Caco-2 (cell line): ENCODE measurements around the gene COPG1. TPM values are rescaled to one million over a fixed set of nuclear protein-coding genes. Genes with fewer than 3 reads are reported as not detected.

Experiments used
- BruUV-seq: library from RNA; stranded (reverse); fragments of 400-500 nt; replicated peaks from 2 replicates; lab custom pipeline; 2021; lab: Mats Ljungman, UMichigan
- CTCF ChIA-PET: fragments of 300-600 bp; sonication (Branson Sonifier 250); formaldehyde crosslinking; loops from one replicate; lab custom pipeline; 2022; ENCODE audit warnings: antibody characterized with exemption; lab: Charles Lee
- POLR2A ChIA-PET: fragments of 300-600 bp; sonication (Branson Sonifier 250); formaldehyde crosslinking; loops from one replicate; lab custom pipeline; 2022; ENCODE audit warnings: antibody characterized with exemption; lab: Charles Lee
- DNase-seq, 2 experiments: peaks; one replicate each; pipeline versions ENCODE4 v3.0.0 to v3.0.0-alpha.2; 2020 to 2022
- H3K27me3 ChIP-seq: replicated peaks from 2 replicates; pipeline ENCODE4 v1.6.0; 2011; ENCODE audit warnings: low read length; ENCODE audit not compliant: control insufficient read depth, insufficient read depth
- H3K36me3 ChIP-seq: 2 replicates; pipeline ENCODE4 v1.5.1; 2011; ENCODE audit warnings: low read length; ENCODE audit not compliant: control insufficient read depth, insufficient read depth
- H3K4me1 ChIP-seq: fragments of 250-450 bp; sonication (Bioruptor Pico); 2 replicates; pipeline ENCODE4 v1.5.1; 2020; ENCODE audit warnings: mild to moderate bottlenecking
- H3K4me3 ChIP-seq: 2 replicates; pipeline ENCODE4 v1.5.1; 2011; ENCODE audit warnings: low read depth, mild to moderate bottlenecking, control low read depth, low read length
- H3K9me3 ChIP-seq: fragments of 250-450 bp; sonication (Bioruptor Pico); 2 replicates; pipeline ENCODE4 v1.5.1; 2020; ENCODE audit warnings: mild to moderate bottlenecking, moderate library complexity
- H3K27ac Mint-ChIP-seq: one replicate; pipeline ENCODE4 v1.8.0; 2022; ENCODE audit warnings: mixed read lengths; ENCODE audit not compliant: unreplicated experiment
- H3K27me3 Mint-ChIP-seq: one replicate; pipeline ENCODE4 v1.8.0; 2022; ENCODE audit warnings: mixed read lengths; ENCODE audit not compliant: insufficient read depth, unreplicated experiment
- H3K36me3 Mint-ChIP-seq: one replicate; pipeline ENCODE4 v1.8.0; 2022; ENCODE audit warnings: mild to moderate bottlenecking, mixed read lengths; ENCODE audit not compliant: insufficient read depth, unreplicated experiment
- H3K4me1 Mint-ChIP-seq: one replicate; pipeline ENCODE4 v1.8.0; 2022; ENCODE audit warnings: low read depth, mixed read lengths; ENCODE audit not compliant: unreplicated experiment
- H3K4me3 Mint-ChIP-seq: one replicate; pipeline ENCODE4 v1.8.0; 2022; ENCODE audit warnings: mild to moderate bottlenecking, moderate library complexity, mixed read lengths; ENCODE audit not compliant: unreplicated experiment
- H3K9me3 Mint-ChIP-seq: one replicate; pipeline ENCODE4 v1.8.0; 2022; ENCODE audit warnings: mixed read lengths; ENCODE audit not compliant: unreplicated experiment
- intact Hi-C: fragments of 100-400 bp; cut with micrococcal nuclease; formaldehyde crosslinking; loops from one replicate; pipeline ENCODE4 v1.10.0; 2022; ENCODE audit not compliant: unreplicated experiment
- total RNA-seq: library from RNA; stranded (reverse); gene quantifications from 2 replicates; pipeline ENCODE4 v1.2.3, GENCODE V29; 2022
- TF ChIP-seq, protein P1 (sequence below), 2 experiments: fragments of 200-600 bp in 1 of 2; IDR thresholded peaks; 1 replicate in 1 of 2; 2 replicates in 1 of 2; pipeline versions ENCODE4 v1.5.1 to v1.8.0; 2011 to 2022; ENCODE audit warnings: antibody characterized with exemption in 1 of 2, control low read depth in 1 of 2, inconsistent platforms in 1 of 2, low read depth in 1 of 2, low read length in 1 of 2, mild to moderate bottlenecking in 1 of 2, moderate library complexity in 1 of 2; ENCODE audit not compliant: insufficient read depth in 1 of 2, severe bottlenecking in 1 of 2, unreplicated experiment in 1 of 2

Gene COPG1
- total RNA-seq, 1 experiment from 2014 or later: 178 TPM

DNA sequence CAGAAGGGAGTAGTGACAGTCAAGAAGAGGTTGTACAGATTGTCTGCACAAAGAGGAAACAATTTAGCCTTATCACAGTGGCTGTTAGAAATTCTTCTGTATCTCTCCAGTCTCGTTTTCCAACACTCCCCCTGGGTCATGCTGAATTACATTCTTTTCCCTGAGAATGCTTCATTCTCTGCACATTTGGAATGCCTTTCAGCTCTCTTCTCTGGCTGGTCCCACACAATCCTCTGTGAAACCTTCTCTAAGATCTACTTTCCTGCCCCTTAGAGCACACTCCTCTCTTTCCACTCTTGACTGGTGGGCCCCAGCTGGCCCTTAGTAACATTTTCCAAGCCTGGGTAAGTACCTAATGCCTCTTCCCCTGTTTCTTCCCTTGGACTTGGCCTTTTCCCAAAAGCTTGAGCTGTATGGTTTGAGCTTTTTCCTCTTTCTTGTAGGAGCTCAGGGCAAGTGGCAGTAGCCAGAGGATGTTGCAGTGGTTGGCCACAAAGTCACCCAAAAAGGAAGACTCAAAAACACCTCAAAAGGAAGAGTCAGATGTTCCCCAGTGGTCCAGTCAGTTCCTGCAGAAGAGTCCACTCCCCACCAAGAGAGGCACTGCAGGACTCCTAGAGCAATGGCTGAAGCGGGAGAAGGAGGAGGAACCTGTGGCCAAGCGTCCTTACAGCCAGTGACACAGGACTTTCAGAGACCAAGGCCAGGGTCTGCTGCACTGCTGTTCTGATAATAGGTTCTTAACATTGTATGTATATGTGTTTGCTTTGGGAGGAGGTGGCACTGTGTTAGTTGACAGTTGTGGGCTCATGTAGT lies 54.9 kb downstream of the COPG1 start:
- Mint-ChIP-seq H3K4me3 (no peak overlapping the region), H3K9me3 (no peaks in the 10 kb centered on the region), H3K4me1 (no peaks in the 10 kb centered on the region), H3K27ac (no peak overlapping the region), H3K36me3 (peaks cover 28% of the 10 kb centered on the region), H3K27me3 (no peaks in the 10 kb centered on the region)
- no TSS peak for BruUV-seq
- ChIA-PET POLR2A (no interaction called here), CTCF (no interaction called here)
- no peak for DNase-seq
- Histone ChIP-seq H3K27me3 (no peaks in the 10 kb centered on the region), H3K4me1 (peaks cover 11% of the 10 kb centered on the region), H3K36me3 (0 out of 2 replicates have a peak, but pooled peaks cover 2% of the 10 kb centered on the region), H3K9me3 (no peaks in the 10 kb centered on the region), H3K4me3 (no peak overlapping the region)
- TF ChIP-seq, protein P1, sequence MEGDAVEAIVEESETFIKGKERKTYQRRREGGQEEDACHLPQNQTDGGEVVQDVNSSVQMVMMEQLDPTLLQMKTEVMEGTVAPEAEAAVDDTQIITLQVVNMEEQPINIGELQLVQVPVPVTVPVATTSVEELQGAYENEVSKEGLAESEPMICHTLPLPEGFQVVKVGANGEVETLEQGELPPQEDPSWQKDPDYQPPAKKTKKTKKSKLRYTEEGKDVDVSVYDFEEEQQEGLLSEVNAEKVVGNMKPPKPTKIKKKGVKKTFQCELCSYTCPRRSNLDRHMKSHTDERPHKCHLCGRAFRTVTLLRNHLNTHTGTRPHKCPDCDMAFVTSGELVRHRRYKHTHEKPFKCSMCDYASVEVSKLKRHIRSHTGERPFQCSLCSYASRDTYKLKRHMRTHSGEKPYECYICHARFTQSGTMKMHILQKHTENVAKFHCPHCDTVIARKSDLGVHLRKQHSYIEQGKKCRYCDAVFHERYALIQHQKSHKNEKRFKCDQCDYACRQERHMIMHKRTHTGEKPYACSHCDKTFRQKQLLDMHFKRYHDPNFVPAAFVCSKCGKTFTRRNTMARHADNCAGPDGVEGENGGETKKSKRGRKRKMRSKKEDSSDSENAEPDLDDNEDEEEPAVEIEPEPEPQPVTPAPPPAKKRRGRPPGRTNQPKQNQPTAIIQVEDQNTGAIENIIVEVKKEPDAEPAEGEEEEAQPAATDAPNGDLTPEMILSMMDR (IDR thresholded peaks at IDR 0.05; ENCODE audit: insufficient read depth in 1 of 2, low read depth in 1 of 2, low read length in 1 of 2, severe bottlenecking in 1 of 2, unreplicated experiment in 1 of 2): no peak
- intact Hi-C loops: no loop called here

DNA sequence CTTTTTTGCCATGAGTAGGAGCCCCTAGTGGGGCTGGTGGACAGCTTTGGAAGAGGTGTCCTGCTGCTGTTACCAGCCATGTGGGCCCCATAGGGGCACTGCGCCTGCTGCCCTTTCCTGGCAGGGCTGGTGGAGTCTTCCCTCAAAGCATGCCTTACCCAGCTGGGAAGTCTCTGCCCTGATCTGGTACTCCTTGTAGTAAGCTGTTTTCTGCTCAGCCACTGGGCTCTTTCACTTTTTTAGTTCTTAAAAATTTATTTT lies 55.5 kb downstream of the COPG1 start:
- Histone ChIP-seq H3K27me3 (no peaks in the 10 kb centered on the region), H3K4me1 (peaks cover 15% of the 10 kb centered on the region), H3K36me3 (0 out of 2 replicates have a peak, but pooled peaks cover 2% of the 10 kb centered on the region), H3K4me3 (no peak overlapping the region), H3K9me3 (no peaks in the 10 kb centered on the region)
- H3K27ac Mint-ChIP-seq: no peak overlapping the region
- H3K9me3 Mint-ChIP-seq: no peaks in the 10 kb centered on the region
- intact Hi-C loops: no loop called here
- H3K4me1 Mint-ChIP-seq: peaks cover under 1% of the 10 kb centered on the region
- no peak overlapping the region for H3K4me3 Mint-ChIP-seq
- DNase-seq: no peak
- BruUV-seq: TSS peak; percentile 62
- ChIA-PET POLR2A (no interaction called here), CTCF (no interaction called here)
- no peaks in the 10 kb centered on the region for H3K27me3 Mint-ChIP-seq
- TF ChIP-seq, protein P1 (IDR thresholded peaks at IDR 0.05; ENCODE audit: insufficient read depth in 1 of 2, low read depth in 1 of 2, low read length in 1 of 2, severe bottlenecking in 1 of 2, unreplicated experiment in 1 of 2): no peak
- H3K36me3 Mint-ChIP-seq: peaks cover 28% of the 10 kb centered on the region

DNA sequence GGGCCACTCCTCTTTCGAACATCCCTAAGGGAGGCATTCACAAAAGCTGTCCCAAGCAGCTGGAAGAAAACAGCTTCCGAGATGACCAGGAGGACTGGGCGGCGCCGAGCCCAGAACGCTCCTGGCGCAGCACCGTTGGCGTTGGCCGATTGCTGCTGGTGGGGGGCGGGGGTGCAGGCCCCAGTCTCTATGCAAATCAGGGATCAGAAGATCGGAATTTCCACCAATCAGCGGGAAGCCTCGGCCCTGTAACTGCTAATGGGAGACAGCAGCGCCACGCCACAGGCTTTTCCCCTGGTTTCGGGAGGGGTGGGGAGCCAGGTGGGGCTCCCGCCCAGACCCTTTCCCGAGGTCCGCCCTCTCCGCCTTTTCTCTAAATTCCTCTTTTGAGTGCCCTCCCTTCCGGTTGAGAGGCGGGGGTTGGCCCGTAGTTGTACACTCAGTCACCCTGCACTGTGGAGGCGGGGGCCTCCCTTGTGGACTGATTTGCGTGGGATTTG lies 56.2 kb downstream of the COPG1 start:
- TF ChIP-seq, protein P1 (IDR thresholded peaks at IDR 0.05; ENCODE audit: insufficient read depth in 1 of 2, low read depth in 1 of 2, low read length in 1 of 2, severe bottlenecking in 1 of 2, unreplicated experiment in 1 of 2): no peak
- Mint-ChIP-seq H3K27ac (no peak overlapping the region), H3K9me3 (no peaks in the 10 kb centered on the region), H3K27me3 (no peaks in the 10 kb centered on the region), H3K4me1 (peaks cover 8% of the 10 kb centered on the region), H3K36me3 (peaks cover 28% of the 10 kb centered on the region), H3K4me3 (no peak overlapping the region)
- no TSS peak for BruUV-seq
- Histone ChIP-seq H3K27me3 (no peaks in the 10 kb centered on the region), H3K4me3 (no peak overlapping the region), H3K36me3 (0 out of 2 replicates have a peak, but pooled peaks cover 2% of the 10 kb centered on the region), H3K9me3 (no peaks in the 10 kb centered on the region), H3K4me1 (peaks cover 23% of the 10 kb centered on the region)
- intact Hi-C loops: no loop called here
- ChIA-PET CTCF (no interaction called here), POLR2A (interaction anchor here (0.7 kb wide), 1 partner anchor 253 kb away, joined by 8 read pairs; no protein-coding TSS in a partner anchor)
- DNase-seq: no peak
